ENCODE measurements around the gene GSN. TPM values are rescaled to one million over a fixed set of nuclear protein-coding genes. Genes with fewer than 3 reads are reported as not detected.

Gene GSN
- total and polyA plus RNA-seq, 2 donors (not counting 1 experiment from before 2014, with no cell fraction given), result 38.4 to 45.4 TPM

GRCh38 chr9:121364886-121365285 lies 96.9 kb downstream of the GSN start:
- Histone ChIP-seq H3K9me3 (ENCODE audit: control extremely low read depth in 1 of 3, control insufficient read depth in 2 of 3, insufficient read depth in 1 of 3, low read length in 2 of 3) (no peaks in the 10 kb centered on the region), H3K4me1 (ENCODE audit: control insufficient read depth in 2 of 2, insufficient read depth in 2 of 2, low read length in 2 of 2) (peaks cover 14 to 17% of the 10 kb centered on the region in 2 donors), H4K20me1 (ENCODE audit: control insufficient read depth, insufficient read depth, low read length, poor library complexity, severe bottlenecking) (no peaks in the 10 kb centered on the region), H3K27ac (ENCODE audit: low read length in 2 of 2) (no peak overlapping the region), H3K79me2 (ENCODE audit: control insufficient read depth, insufficient read depth, low read length) (peaks cover 10% of the 10 kb centered on the region), H2AFZ (ENCODE audit: insufficient read depth, low read depth, low read length, poor library complexity, severe bottlenecking) (no peak overlapping the region), H3K27me3 (replicated peaks in 1 of 4; ENCODE audit: control extremely low read depth in 1 of 4, control insufficient read depth in 3 of 4, insufficient read depth in 4 of 4, low read length in 3 of 4) (no peaks in the 10 kb centered on the region), H3K4me3 (ENCODE audit: control extremely low read depth in 1 of 5, extremely low read depth in 1 of 5, insufficient read depth in 1 of 5, low read depth in 2 of 5, low read length in 4 of 5) (no peak overlapping the region), H3K4me2 (replicated peaks; ENCODE audit: low read depth, low read length, poor library complexity, severe bottlenecking) (no peak overlapping the region), H3K9ac (ENCODE audit: low read length) (no peak overlapping the region), H3K36me3 (replicated peaks in 1 of 2; ENCODE audit: control extremely low read depth in 1 of 2, control insufficient read depth in 1 of 2, extremely low read depth in 1 of 2, insufficient read depth in 2 of 2, low read length in 1 of 2) (no peaks in the 10 kb centered on the region)
- no peak for ATAC-seq (ENCODE audit: low read depth)
- Mint-ChIP-seq H3K4me3 (no peak overlapping the region), H3K27me3 (no peaks in the 10 kb centered on the region), H3K27ac (no peak overlapping the region), H3K9me3 (ENCODE audit: insufficient read depth) (no peaks in the 10 kb centered on the region), H3K4me1 (peaks cover 18% of the 10 kb centered on the region)
- no peak for DNase-seq
- no peak for TF ChIP-seq CTCF (IDR thresholded peaks at IDR 0.05)
- no peak for TF ChIP-seq EZH2 (IDR thresholded peaks at IDR 0.05; ENCODE audit: borderline replicate concordance, insufficient read depth, low read depth, low read length, poor library complexity, severe bottlenecking)
- intact Hi-C loops (cut with micrococcal nuclease), result loop anchor here (5.0 kb wide), 2 partner anchors 43 to 573 kb away; partner anchors contain the start of gene FBXW2
- CTCF ChIA-PET, result interaction anchor here (0.7 to 3.3 kb wide), 2 partner anchors 45 to 209 kb away, joined by 4 to 23 read pairs; no protein-coding TSS in a partner anchor
- POLR2A ChIA-PET, result no interaction called here

- intact Hi-C loops (cut with micrococcal nuclease), result loop anchor here (5.0 kb wide), 2 partner anchors 43 to 573 kb away; partner anchors contain the start of gene FBXW2
- H3K27ac Mint-ChIP-seq, result no peak overlapping the region
- TF ChIP-seq CTCF (IDR thresholded peaks at IDR 0.05) (no peak), EZH2 (IDR thresholded peaks at IDR 0.05; ENCODE audit: borderline replicate concordance, insufficient read depth, low read depth, low read length, poor library complexity, severe bottlenecking) (no peak)
These were observed 97.6 kb downstream of the GSN start for GRCh38 chr9:121365564-121365963.

More at GRCh38 chr9:121365564-121365963, 97.6 kb downstream of the GSN start:
- ChIA-PET POLR2A (no interaction called here), CTCF (interaction anchor here (0.7 to 3.3 kb wide), 2 partner anchors 45 to 209 kb away, joined by 4 to 23 read pairs; no protein-coding TSS in a partner anchor)
- WGBS (ENCODE audit: insufficient coverage), result no CpG with 5 or more reads among the region's 2 CpGs
- DNase-seq (no peak), ATAC-seq (ENCODE audit: low read depth) (no peak)
- Mint-ChIP-seq H3K4me3 (no peak overlapping the region), H3K4me1 (peaks cover 22% of the 10 kb centered on the region), H3K27me3 (no peaks in the 10 kb centered on the region), H3K9me3 (ENCODE audit: insufficient read depth) (peaks cover 3% of the 10 kb centered on the region)
- Histone ChIP-seq H3K36me3 (replicated peaks in 1 of 2; ENCODE audit: control extremely low read depth in 1 of 2, control insufficient read depth in 1 of 2, extremely low read depth in 1 of 2, insufficient read depth in 2 of 2, low read length in 1 of 2) (no peaks in the 10 kb centered on the region), H3K4me3 (ENCODE audit: control extremely low read depth in 1 of 5, extremely low read depth in 1 of 5, insufficient read depth in 1 of 5, low read depth in 2 of 5, low read length in 4 of 5) (no peak overlapping the region), H3K4me2 (replicated peaks; ENCODE audit: low read depth, low read length, poor library complexity, severe bottlenecking) (no peak overlapping the region), H3K27ac (ENCODE audit: low read length in 2 of 2) (no peak overlapping the region), H4K20me1 (ENCODE audit: control insufficient read depth, insufficient read depth, low read length, poor library complexity, severe bottlenecking) (no peaks in the 10 kb centered on the region), H3K9me3 (ENCODE audit: control extremely low read depth in 1 of 3, control insufficient read depth in 2 of 3, insufficient read depth in 1 of 3, low read length in 2 of 3) (peaks cover 0 to 4% (median 0%) of the 10 kb centered on the region in 3 donors), H3K4me1 (ENCODE audit: control insufficient read depth in 2 of 2, insufficient read depth in 2 of 2, low read length in 2 of 2) (peaks cover 17 to 19% of the 10 kb centered on the region in 2 donors), H3K27me3 (replicated peaks in 1 of 4; ENCODE audit: control extremely low read depth in 1 of 4, control insufficient read depth in 3 of 4, insufficient read depth in 4 of 4, low read length in 3 of 4) (no peaks in the 10 kb centered on the region), H3K9ac (ENCODE audit: low read length) (no peak overlapping the region), H2AFZ (ENCODE audit: insufficient read depth, low read depth, low read length, poor library complexity, severe bottlenecking) (no peak overlapping the region), H3K79me2 (ENCODE audit: control insufficient read depth, insufficient read depth, low read length) (peaks cover 10% of the 10 kb centered on the region)
